ENCODE data around the gene RABGAP1L. TPM values are rescaled to one million over a fixed set of nuclear protein-coding genes. Genes with fewer than 3 reads are reported as not detected.

RABGAP1L gene
- total RNA-seq, 2 donors from 2014 or later, result 148 to 174 TPM

DNA sequence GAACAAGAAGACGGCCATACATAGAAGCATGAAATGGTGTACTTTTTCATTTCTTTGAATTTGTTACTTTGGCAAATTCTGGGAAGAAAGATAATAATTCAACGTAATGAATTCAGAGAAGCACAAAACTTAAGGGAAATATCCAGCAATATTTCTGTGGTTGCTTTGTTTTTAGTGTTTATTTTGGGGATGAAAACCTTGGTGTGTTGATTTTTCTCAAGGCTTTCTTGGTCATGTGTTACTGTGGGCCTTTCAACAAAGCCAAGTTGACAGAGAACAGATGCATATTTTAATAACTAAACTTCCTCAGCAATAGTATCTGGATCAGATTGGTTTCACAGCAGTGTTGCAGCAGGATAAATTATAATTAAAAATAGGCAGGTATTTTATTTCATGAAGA is 561.9 kb downstream of the RABGAP1L start:
- no peak overlapping the region for H3K27ac ChIP-seq
- H3K4me3 ChIP-seq, result no peak overlapping the region
- H3K9me3 ChIP-seq, result no peaks in the 10 kb centered on the region
- H3K27me3 ChIP-seq, result no peaks in the 10 kb centered on the region
- H3K4me1 ChIP-seq, result no peaks in the 10 kb centered on the region
- H3K36me3 ChIP-seq, result no peaks in the 10 kb centered on the region
- DNase-seq (ENCODE audit: low spot score), result no peak
- no peak for TF ChIP-seq CTCF (IDR thresholded peaks at IDR 0.05)

DNA sequence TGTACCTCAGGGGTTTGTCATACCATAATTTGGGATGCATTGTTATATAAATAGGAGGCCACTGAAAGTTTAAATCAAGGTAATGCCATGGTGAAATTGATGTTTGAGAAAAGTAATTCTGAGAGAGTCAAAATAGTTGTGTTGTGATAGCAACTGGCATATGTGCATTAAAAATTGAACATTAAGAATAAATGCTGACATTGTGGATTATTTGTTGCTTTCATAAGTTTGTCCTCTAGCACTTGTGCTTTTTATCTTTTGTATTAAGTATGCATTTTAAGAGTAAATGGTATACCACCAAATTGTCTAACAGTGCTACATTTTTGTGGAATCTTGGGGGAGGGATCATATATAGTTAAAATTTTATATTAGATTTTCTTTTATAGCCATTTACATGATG is 564.5 kb downstream of the RABGAP1L start:
- Histone ChIP-seq H3K27ac (no peak overlapping the region), H3K4me1 (no peaks in the 10 kb centered on the region), H3K4me3 (no peak overlapping the region), H3K9me3 (no peaks in the 10 kb centered on the region), H3K36me3 (no peaks in the 10 kb centered on the region), H3K27me3 (no peaks in the 10 kb centered on the region)
- no peak for DNase-seq (ENCODE audit: low spot score)
- no peak for TF ChIP-seq CTCF (IDR thresholded peaks at IDR 0.05)

DNA sequence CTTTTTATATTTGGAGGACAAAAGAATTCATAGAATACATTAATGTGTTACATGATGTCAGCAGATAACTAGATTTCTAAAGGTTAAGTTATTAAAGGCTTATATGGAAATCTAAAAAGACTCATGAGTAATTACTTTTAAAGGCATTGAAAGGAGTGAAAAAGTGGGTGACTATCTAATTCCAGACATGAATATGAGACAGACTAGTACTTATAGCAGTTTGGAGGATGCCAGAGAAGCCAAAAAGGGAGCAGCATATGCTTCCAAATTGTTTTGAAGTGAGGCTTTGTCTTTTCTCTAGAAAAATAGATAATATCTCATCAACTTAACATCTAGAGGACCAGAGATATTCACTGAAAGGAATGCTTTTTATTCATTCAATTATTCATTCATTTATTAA is 564.9 kb downstream of the RABGAP1L start:
- no peak for TF ChIP-seq CTCF (IDR thresholded peaks at IDR 0.05)
- Histone ChIP-seq H3K36me3 (no peaks in the 10 kb centered on the region), H3K4me1 (no peaks in the 10 kb centered on the region), H3K27me3 (no peaks in the 10 kb centered on the region), H3K27ac (no peak overlapping the region), H3K4me3 (no peak overlapping the region), H3K9me3 (no peaks in the 10 kb centered on the region)
- no peak for DNase-seq (ENCODE audit: low spot score)

- peak in 1 of 2 donors; percentile 69 for TF ChIP-seq CTCF (IDR thresholded peaks at IDR 0.05)
Measured at GRCh38 chr1:174726167-174726879, 567.0 kb downstream of the RABGAP1L start.

DNA sequence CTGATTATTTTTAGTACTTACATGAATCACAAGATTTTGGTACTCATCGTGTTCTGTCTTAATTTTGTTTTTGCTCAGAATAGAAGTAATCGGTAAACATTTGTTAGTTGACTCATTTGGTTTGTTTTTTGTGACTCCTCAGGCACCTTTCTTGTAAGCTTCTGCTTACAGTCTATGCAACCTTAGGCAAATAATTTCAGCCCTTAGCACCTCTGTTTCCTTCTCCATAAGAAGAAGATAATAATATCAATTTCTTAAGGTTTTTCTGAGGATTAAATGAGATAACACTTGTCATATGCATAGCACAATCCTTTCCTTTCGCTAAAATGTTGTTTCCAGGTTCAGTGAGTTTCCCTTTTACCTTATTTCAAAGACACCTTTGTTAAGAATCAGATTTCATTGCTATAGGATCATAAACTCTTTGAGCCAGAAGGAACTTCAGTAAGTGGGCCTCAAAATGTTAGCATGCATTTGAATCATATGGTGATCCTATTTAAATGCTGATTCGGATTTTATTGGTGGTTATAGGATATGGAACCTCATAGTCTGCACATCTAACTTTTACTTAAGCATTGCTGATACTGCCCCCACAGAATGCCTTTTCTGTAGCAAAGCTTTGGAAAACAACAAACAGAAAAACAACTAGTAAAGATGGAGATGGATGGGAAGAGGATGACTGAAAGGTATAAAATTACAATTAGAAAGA is 567.7 kb downstream of the RABGAP1L start:
- TF ChIP-seq CTCF (IDR thresholded peaks at IDR 0.05), result no peak
- Histone ChIP-seq H3K27ac (no peak overlapping the region), H3K27me3 (no peaks in the 10 kb centered on the region), H3K4me1 (no peaks in the 10 kb centered on the region), H3K36me3 (no peaks in the 10 kb centered on the region), H3K9me3 (no peaks in the 10 kb centered on the region), H3K4me3 (no peak overlapping the region)
- no peak for DNase-seq (ENCODE audit: low spot score)

More at GRCh38 chr1:174726167-174726879, 567.0 kb downstream of the RABGAP1L start:
- no peak overlapping the region for H3K27ac ChIP-seq
- no peaks in the 10 kb centered on the region for H3K27me3 ChIP-seq
- no peaks in the 10 kb centered on the region for H3K36me3 ChIP-seq
- DNase-seq (ENCODE audit: low spot score), result no peak
- no peak overlapping the region for H3K4me3 ChIP-seq
- H3K4me1 ChIP-seq, result no peaks in the 10 kb centered on the region
- H3K9me3 ChIP-seq, result no peaks in the 10 kb centered on the region
